BE2C (cell line): ENCODE data around the gene KASH5.

ENCODE experiments used
- DNase-seq: peaks from one replicate; pipeline ENCODE4 v3.0.0-alpha.2; 2020
- H3K27me3 ChIP-seq: fragments of 250-450 bp; sonication (Bioruptor Pico); 2 replicates; pipeline ENCODE4 v1.5.1; 2020; ENCODE audit warnings: mild to moderate bottlenecking
- H3K36me3 ChIP-seq: fragments of 250-450 bp; sonication (Bioruptor Pico); 2 replicates; pipeline ENCODE4 v1.5.1; 2020; ENCODE audit warnings: mild to moderate bottlenecking
- H3K4me1 ChIP-seq: fragments of 250-450 bp; sonication (Bioruptor Pico); 2 replicates; pipeline ENCODE4 v1.5.1; 2020
- H3K4me3 ChIP-seq: 2 replicates; pipeline ENCODE4 v1.5.1; 2011; ENCODE audit warnings: low read depth, low read length
- H3K9me3 ChIP-seq: fragments of 250-450 bp; sonication (Bioruptor Pico); 2 replicates; pipeline ENCODE4 v1.5.1; 2020
- TF ChIP-seq, protein P1 (sequence below): IDR thresholded peaks from 2 replicates; pipeline ENCODE4 v1.5.1; 2012; ENCODE audit warnings: mild to moderate bottlenecking, low read depth, low read length

KASH5 gene

DNA sequence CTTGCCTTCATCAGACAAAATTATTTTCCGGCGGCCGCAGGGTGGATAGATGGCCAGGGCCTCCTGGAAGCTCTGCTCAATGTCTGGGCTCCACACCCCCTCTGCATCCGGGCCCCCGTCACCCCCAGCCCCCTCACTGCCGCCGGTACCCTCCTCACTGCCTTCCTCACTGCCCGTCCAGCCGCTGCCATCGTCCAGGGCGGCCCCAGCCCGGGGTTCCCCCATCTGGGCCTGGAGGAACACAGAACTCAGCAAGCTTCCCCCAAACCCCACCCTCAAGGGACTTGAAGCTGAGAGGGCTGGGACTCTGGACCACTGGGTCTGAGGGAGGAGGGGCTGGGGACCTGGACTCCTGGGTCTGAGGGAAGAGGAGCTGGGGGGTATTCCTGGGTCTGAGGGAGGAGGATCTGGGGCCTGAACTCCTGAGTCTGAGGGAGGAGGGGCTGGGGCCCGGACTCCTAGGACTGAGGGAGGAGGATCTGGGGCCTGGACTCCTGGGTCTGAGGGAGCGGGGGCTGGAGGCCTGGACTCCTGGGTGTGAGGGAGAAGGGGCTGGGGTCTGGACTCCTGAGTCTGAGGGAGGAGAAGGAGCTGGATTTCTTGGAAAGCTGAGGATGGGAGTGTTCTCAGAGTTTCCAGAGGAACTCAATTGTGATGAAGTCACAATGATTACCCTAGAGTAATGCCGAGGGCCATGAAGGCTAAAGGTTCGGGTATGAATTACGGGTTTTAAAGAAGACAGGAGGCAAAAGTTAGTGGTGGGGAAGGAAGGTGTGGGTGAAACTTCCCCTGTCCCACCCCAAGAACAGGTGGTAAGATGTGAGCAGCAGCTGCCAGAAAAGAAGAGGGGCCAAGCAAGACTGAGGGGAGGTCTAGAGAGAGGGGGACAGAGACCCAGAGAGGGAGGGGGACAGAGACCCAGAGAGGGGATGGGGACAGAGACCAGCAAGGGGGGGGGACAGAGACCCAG is 27.9 kb upstream of the KASH5 start:
- no peaks in the 10 kb centered on the region for H3K36me3 ChIP-seq
- no peak for DNase-seq

DNA sequence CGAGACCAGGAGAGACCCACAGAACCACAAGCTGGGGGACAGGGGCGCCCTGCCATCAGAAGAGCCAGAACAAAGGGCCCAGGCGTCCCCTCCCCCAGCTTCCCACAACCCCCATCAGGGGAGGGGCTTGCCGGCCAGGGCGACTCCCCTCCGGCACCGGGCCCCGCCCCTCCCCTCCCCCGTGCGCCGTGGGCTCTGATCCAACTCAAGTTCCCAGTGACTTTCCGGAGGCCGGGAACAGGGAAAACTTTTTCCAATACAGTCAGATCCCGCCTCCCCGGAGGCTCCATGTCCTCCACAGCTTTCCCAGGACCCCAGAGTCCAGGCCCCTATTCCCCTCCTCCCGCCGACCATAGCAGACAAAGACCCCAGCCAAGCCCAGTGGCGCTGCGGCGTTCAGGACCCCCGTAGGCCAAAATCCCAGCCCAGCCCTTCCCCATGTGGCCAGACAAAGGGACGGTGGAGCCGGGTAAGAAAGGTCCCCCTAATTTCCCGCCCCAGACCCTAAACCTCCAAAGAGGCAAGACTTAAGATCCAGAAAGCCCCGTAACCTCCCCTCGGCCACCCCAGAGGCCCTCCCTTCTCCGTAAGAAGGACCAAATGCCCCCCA is 26.5 kb upstream of the KASH5 start:
- H3K4me1 ChIP-seq = no peaks in the 10 kb centered on the region
- TF ChIP-seq, protein P1, sequence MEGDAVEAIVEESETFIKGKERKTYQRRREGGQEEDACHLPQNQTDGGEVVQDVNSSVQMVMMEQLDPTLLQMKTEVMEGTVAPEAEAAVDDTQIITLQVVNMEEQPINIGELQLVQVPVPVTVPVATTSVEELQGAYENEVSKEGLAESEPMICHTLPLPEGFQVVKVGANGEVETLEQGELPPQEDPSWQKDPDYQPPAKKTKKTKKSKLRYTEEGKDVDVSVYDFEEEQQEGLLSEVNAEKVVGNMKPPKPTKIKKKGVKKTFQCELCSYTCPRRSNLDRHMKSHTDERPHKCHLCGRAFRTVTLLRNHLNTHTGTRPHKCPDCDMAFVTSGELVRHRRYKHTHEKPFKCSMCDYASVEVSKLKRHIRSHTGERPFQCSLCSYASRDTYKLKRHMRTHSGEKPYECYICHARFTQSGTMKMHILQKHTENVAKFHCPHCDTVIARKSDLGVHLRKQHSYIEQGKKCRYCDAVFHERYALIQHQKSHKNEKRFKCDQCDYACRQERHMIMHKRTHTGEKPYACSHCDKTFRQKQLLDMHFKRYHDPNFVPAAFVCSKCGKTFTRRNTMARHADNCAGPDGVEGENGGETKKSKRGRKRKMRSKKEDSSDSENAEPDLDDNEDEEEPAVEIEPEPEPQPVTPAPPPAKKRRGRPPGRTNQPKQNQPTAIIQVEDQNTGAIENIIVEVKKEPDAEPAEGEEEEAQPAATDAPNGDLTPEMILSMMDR = no peak
- DNase-seq = peak; percentile 67
- H3K36me3 ChIP-seq = no peaks in the 10 kb centered on the region
- H3K4me3 ChIP-seq = peak overlapping the region; percentile 55
- peaks cover 17% of the 10 kb centered on the region for H3K27me3 ChIP-seq
- no peaks in the 10 kb centered on the region for H3K9me3 ChIP-seq

More for the DNA sequence above, 27.9 kb upstream of the KASH5 start:
- no peak overlapping the region for H3K4me3 ChIP-seq
- peaks cover 17% of the 10 kb centered on the region for H3K27me3 ChIP-seq
- no peaks in the 10 kb centered on the region for H3K9me3 ChIP-seq
- TF ChIP-seq, protein P1 = no peak
- no peaks in the 10 kb centered on the region for H3K4me1 ChIP-seq

DNA sequence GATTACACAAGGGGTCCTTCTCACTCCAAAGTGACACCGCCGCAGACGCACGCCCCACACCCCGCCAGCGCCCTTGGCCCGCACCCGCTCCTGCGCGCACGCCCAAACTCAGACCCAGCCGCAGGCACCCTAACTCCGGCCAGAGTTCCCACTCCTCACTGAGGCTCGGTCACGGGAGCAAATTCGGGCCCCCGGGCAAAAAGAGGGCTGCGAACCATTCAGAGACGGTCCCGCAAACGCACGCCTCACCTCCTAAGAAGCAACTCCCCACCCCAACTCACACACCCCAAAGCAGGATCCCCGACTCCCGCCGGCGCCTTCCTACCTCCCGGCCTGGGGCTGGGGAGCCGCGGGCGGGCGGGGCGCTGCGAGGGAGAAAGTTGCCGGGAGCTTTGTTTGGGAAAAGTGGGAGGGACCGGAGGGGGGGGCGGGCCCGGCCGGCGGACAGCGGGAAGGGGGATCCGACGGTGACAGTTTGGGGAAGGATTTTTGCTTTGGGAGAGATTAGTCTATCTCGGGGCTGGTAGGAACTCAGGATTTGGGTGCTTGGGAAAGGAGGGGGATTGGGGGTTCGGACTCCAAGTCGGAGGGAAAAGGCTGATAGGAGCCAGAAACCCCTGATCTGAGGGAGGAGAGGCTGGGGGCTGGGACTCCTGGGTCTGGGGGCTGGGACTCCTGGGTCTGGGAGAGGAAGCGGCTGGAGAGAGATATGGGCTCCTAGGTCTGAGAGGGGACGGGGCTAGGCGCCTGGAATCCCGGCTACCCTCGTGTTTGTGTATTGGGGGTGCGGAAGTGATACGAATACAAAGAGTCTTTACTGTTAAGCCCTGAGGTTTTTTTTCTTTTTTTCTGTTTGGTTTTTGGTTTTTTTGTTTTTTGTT is 25.8 kb upstream of the KASH5 start, which contains the start of gene TEAD2:
Gene TEAD2, minus strand, starts transcription at position 369 of the 881 bp plus-strand sequence. CDS start 2,341 bp downstream, outside the sequence.
- Histone ChIP-seq H3K4me3 (peak within 1 kb of the TSS; percentile 55), H3K36me3 (no peaks in the 10 kb centered on the region), H3K4me1 (no peaks in the 10 kb centered on the region), H3K9me3 (no peaks in the 10 kb centered on the region), H3K27me3 (peaks cover 17% of the 10 kb centered on the region)
- peak; percentile 51 for DNase-seq
- TF ChIP-seq, protein P1 = no peak

DNA sequence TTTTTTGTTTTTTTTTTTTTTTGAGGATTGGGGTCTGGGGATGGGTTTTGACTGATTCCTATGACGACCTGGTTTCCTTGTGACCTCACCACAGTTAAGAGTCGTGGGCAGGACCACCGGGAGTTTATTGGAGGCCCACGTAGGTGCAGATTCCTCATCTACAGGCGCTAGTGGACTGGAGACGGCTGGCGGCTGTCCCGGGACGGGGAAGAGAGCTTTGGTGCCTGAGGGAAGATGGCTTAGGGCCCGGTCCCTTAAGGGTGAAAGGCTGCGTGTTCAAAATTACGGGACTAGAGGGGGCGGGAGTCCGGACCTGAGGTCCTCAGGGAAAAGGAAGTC is 25.2 kb upstream of the KASH5 start:
- Histone ChIP-seq H3K4me1 (no peaks in the 10 kb centered on the region), H3K9me3 (no peaks in the 10 kb centered on the region), H3K36me3 (no peaks in the 10 kb centered on the region), H3K27me3 (peaks cover 17% of the 10 kb centered on the region), H3K4me3 (peak overlapping the region; percentile 55)
- no peak for DNase-seq
- TF ChIP-seq, protein P1 = no peak

DNA sequence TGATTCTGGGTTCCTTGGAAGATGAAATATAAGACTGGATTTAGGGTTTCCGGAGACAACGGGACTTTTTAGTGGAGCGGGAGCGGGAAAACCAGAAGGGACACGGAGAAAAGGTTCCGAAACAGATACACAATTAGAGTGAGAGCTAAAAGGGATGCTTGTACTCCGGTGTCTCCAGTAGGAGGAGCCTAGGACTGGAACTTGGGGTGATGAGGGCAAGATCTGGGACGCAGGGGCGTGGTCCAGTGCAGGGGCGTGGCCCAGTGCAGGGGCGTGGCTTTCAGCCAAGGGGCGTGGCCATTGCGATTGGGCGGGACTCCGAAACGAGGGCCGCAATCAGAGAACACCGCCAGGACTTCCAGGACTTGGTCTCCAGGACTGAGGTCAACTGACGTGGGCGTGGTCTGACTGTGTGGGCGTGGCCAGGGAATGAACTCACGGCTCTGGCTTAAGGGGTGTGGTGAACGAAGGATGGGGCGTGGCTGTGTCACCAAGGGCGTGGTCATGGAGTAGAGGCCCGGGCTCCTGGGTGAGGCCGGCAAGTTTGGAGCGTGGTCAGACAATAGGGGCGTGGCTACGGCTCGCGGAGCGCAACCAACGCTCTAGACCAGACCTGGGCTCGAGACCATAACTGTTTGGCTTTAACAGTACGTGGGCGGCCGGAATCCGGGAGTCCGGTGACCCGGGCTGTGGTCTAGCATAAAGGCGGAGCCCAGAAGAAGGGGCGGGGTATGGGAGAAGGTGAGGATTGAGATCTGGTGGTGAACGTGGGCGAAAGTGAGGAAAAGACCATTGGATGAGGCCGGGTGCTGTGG is 24.6 kb upstream of the KASH5 start, which contains the start of gene DKKL1:
Gene DKKL1, plus strand, starts transcription at position 610 of the 815 bp plus-strand sequence. Its CDS starts 122 bp downstream, at position 732.
- peak; percentile 99 for DNase-seq
- no peaks in the 10 kb centered on the region for H3K36me3 ChIP-seq
- peak within 1 kb of the TSS; percentile 55 for H3K4me3 ChIP-seq
- no peaks in the 10 kb centered on the region for H3K9me3 ChIP-seq
- H3K4me1 ChIP-seq = no peaks in the 10 kb centered on the region
- H3K27me3 ChIP-seq = peaks cover 17% of the 10 kb centered on the region
- TF ChIP-seq, protein P1 = no peak
